MM.1S (cell line): ENCODE measurements around the gene SMAD7.

Experiments used
- DNase-seq: peaks from one replicate; pipeline ENCODE4 v3.0.0-alpha.2; 2015
- H2AFZ ChIP-seq: fragments of 300-600 bp; sonication (generic); 2 replicates; pipeline ENCODE4 v1.6.0; 2016; ENCODE audit warnings: antibody characterized with exemption, low read length
- H3F3A ChIP-seq: fragments of 300-600 bp; sonication (generic); 2 replicates; pipeline ENCODE4 v1.6.1; 2016; ENCODE audit warnings: mild to moderate bottlenecking, antibody characterized with exemption, low read length, moderate library complexity, mixed read lengths; ENCODE audit not compliant: insufficient read depth
- H3K27ac ChIP-seq: fragments of 300-600 bp; sonication (generic); 2 replicates; pipeline ENCODE4 v1.5.1; 2016; ENCODE audit warnings: mild to moderate bottlenecking, low read length
- H3K27me3 ChIP-seq: fragments of 300-600 bp; sonication (generic); replicated peaks from 2 replicates; pipeline ENCODE4 v1.6.0; 2016; ENCODE audit warnings: low read length; ENCODE audit not compliant: insufficient read depth
- H3K36me3 ChIP-seq: fragments of 300-600 bp; sonication (generic); replicated peaks from 2 replicates; pipeline ENCODE4 v1.6.1; 2016; ENCODE audit warnings: mild to moderate bottlenecking, low read length, mixed read lengths; ENCODE audit not compliant: insufficient read depth
- H3K4me1 ChIP-seq: fragments of 300-600 bp; sonication (generic); 2 replicates; pipeline ENCODE4 v1.6.1; 2016; ENCODE audit warnings: low read length, mixed read lengths
- H3K4me2 ChIP-seq: fragments of 300-600 bp; sonication (generic); 2 replicates; pipeline ENCODE4 v1.6.0; 2016; ENCODE audit warnings: low read depth, low read length
- H3K4me3 ChIP-seq: fragments of 300-600 bp; sonication (generic); 2 replicates; pipeline ENCODE4 v1.5.1; 2016; ENCODE audit warnings: low read length, mixed read lengths
- H3K79me2 ChIP-seq: fragments of 300-600 bp; sonication (generic); 2 replicates; pipeline ENCODE4 v1.6.1; 2016; ENCODE audit warnings: mixed run types, low read length, mixed read lengths
- H3K9ac ChIP-seq: fragments of 300-600 bp; sonication (generic); 2 replicates; pipeline ENCODE4 v1.6.1; 2016; ENCODE audit warnings: low read length, mixed read lengths
- H3K9me2 ChIP-seq: fragments of 300-600 bp; sonication (generic); replicated peaks from 2 replicates; pipeline ENCODE4 v1.6.1; 2016; ENCODE audit warnings: mild to moderate bottlenecking, low read length, mixed read lengths; ENCODE audit not compliant: insufficient read depth
- H3K9me3 ChIP-seq: fragments of 300-600 bp; sonication (generic); replicated peaks from 2 replicates; pipeline ENCODE4 v1.6.1; 2016; ENCODE audit warnings: mild to moderate bottlenecking, low read length, mixed read lengths; ENCODE audit not compliant: insufficient read depth
- H4K20me1 ChIP-seq: fragments of 300-600 bp; sonication (generic); 2 replicates; pipeline ENCODE4 v1.6.1; 2016; ENCODE audit warnings: mild to moderate bottlenecking, low read length, moderate library complexity, mixed read lengths; ENCODE audit not compliant: insufficient read depth
- EZH2 ChIP-seq: fragments of 300-600 bp; sonication (generic); optimal IDR thresholded peaks from 2 replicates; pipeline ENCODE3; 2017; ENCODE audit warnings: low read depth, mild to moderate bottlenecking, antibody characterized with exemption, low read length, mixed read lengths
- EZH2phosphoT487 ChIP-seq: fragments of 300-600 bp; sonication (generic); IDR thresholded peaks from 2 replicates; pipeline ENCODE4 v1.6.1; 2018; ENCODE audit warnings: antibody characterized with exemption, low read length
- TF ChIP-seq, protein P1 (sequence below): fragments of 300-600 bp; sonication (generic); IDR thresholded peaks from 2 replicates; pipeline ENCODE4 v1.5.1; 2016; ENCODE audit warnings: antibody characterized with exemption, low read length, mixed read lengths

Gene SMAD7

DNA sequence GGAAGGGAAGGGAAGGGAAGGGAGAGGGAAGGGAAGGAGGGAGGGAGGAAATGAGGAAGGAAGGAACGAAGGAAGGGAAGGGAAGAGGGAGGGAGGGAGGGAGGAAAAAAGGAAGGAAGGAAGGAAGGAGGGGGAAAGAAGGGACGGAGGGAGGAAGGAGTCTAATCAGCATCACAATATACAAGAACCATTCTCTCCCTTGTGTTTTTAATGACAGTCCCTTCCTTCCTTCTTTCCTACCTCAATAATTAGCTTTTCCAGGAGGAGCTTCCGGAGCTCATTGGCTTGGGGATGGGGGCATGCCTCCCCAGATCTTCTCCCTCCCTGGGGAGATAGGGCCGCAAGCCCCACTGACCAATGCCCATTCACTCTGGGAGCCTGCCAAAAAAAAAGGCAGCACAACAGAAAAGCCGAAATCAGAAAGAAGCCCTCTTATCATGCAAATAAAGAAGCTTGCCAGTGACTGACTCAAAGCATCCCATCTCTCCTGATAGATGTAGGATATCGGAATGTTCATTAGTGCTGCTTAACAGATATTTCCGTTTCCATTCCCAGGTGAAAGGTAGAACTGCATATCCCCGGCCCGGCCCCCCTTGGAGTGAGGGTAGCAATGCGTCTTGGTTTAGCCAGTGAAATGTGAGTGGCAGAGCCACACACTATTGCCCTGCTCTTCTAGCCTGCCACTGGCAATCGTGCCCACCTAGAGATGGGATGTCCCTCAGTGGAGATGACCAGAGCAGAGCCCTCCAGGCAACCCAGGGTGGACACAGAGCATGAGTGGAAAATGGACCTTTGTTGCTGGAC, 17.8 kb upstream of the SMAD7 start:
- Histone ChIP-seq H4K20me1 (no peaks in the 10 kb centered on the region), H3K9me2 (no peaks in the 10 kb centered on the region), H3K9me3 (no peaks in the 10 kb centered on the region), H2AFZ (no peak overlapping the region), H3K27ac (no peak overlapping the region), H3K27me3 (no peaks in the 10 kb centered on the region), H3K9ac (no peak overlapping the region), H3K4me3 (no peak overlapping the region), H3K36me3 (no peaks in the 10 kb centered on the region), H3K4me2 (no peak overlapping the region), H3F3A (no peaks in the 10 kb centered on the region), H3K79me2 (no peaks in the 10 kb centered on the region), H3K4me1 (no peaks in the 10 kb centered on the region)
- TF ChIP-seq, protein P1, sequence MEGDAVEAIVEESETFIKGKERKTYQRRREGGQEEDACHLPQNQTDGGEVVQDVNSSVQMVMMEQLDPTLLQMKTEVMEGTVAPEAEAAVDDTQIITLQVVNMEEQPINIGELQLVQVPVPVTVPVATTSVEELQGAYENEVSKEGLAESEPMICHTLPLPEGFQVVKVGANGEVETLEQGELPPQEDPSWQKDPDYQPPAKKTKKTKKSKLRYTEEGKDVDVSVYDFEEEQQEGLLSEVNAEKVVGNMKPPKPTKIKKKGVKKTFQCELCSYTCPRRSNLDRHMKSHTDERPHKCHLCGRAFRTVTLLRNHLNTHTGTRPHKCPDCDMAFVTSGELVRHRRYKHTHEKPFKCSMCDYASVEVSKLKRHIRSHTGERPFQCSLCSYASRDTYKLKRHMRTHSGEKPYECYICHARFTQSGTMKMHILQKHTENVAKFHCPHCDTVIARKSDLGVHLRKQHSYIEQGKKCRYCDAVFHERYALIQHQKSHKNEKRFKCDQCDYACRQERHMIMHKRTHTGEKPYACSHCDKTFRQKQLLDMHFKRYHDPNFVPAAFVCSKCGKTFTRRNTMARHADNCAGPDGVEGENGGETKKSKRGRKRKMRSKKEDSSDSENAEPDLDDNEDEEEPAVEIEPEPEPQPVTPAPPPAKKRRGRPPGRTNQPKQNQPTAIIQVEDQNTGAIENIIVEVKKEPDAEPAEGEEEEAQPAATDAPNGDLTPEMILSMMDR, result no peak
- TF ChIP-seq EZH2phosphoT487 (no peak), EZH2 (no peak)
- no peak for DNase-seq

DNA sequence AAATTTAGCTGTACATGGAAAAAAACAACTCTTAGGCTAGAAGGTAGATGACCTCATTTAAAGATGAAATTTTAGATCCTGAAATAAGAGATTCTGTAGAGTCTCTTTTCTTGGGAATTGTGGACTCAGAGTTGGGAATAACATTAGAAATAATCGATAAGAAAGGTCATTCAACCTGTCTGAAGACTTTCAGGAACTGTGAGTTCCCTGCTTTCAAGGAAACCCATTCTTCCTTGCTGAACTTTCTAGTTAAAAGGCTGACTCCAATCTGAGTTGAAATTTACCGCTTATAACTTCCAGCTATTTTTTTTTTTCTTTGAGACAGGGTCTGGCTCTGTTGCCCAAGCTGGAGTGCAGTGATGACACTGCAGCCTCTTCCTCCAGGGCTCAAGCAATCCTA, 16.8 kb upstream of the SMAD7 start:
- no peaks in the 10 kb centered on the region for H3K79me2 ChIP-seq
- no peak overlapping the region for H3K27ac ChIP-seq
- H3F3A ChIP-seq, result no peaks in the 10 kb centered on the region
- TF ChIP-seq EZH2phosphoT487 (no peak), EZH2 (no peak)
- TF ChIP-seq, protein P1, result no peak
- H3K9me3 ChIP-seq, result no peaks in the 10 kb centered on the region
- no peak overlapping the region for H3K4me3 ChIP-seq
- no peak overlapping the region for H3K4me2 ChIP-seq
- H3K36me3 ChIP-seq, result no peaks in the 10 kb centered on the region
- H3K4me1 ChIP-seq, result no peaks in the 10 kb centered on the region
- H3K9ac ChIP-seq, result no peak overlapping the region
- no peak for DNase-seq
- H3K9me2 ChIP-seq, result no peaks in the 10 kb centered on the region
- no peak overlapping the region for H2AFZ ChIP-seq
- no peaks in the 10 kb centered on the region for H4K20me1 ChIP-seq
- H3K27me3 ChIP-seq, result no peaks in the 10 kb centered on the region

DNA sequence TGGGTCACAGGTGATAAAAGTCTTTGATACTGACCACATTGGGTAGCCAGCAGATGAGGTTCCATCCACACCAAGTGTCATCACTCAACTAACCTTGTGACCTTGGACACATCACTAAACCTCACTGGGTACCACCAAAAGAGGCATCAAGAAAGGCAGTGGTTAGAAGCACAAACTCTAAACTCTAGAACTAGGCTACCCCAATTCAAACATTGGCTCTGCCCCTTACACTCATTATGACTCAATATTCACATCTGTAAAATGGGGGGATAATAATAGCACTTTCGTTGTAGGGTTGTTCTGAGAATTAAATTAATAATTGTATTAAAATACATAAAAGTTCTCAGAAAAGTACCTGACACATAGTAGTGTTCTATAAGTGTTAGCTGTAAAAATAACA, 15.8 kb upstream of the SMAD7 start:
- H3K79me2 ChIP-seq, result no peaks in the 10 kb centered on the region
- H3F3A ChIP-seq, result no peaks in the 10 kb centered on the region
- no peak overlapping the region for H3K4me3 ChIP-seq
- H3K27me3 ChIP-seq, result no peaks in the 10 kb centered on the region
- DNase-seq, result no peak
- no peak overlapping the region for H3K4me2 ChIP-seq
- no peak overlapping the region for H3K27ac ChIP-seq
- H2AFZ ChIP-seq, result no peak overlapping the region
- H3K9me3 ChIP-seq, result no peaks in the 10 kb centered on the region
- no peaks in the 10 kb centered on the region for H3K36me3 ChIP-seq
- H4K20me1 ChIP-seq, result no peaks in the 10 kb centered on the region
- H3K9me2 ChIP-seq, result no peaks in the 10 kb centered on the region
- no peaks in the 10 kb centered on the region for H3K4me1 ChIP-seq
- TF ChIP-seq, protein P1, result no peak
- TF ChIP-seq EZH2phosphoT487, result no peak
- TF ChIP-seq EZH2, result no peak
- H3K9ac ChIP-seq, result no peak overlapping the region
